HCT116 (cell line): ENCODE measurements around the gene PCYT1B. TPM values are rescaled to one million over a fixed set of nuclear protein-coding genes. Genes with fewer than 3 reads are reported as not detected.

Experiments
- ATAC-seq: fragments of 200-7000 bp; cut with Tn5 transposase; 2 replicates; pipeline ENCODE4 v1.9.1; 2020; ENCODE audit warnings: mild to moderate bottlenecking, moderate library complexity
- BruUV-seq: library from RNA; stranded (reverse); fragments of 400-500 nt; replicated peaks from 2 replicates; lab custom pipeline; 2021; lab: Mats Ljungman, UMichigan
- CTCF ChIA-PET: fragments of 300-600 bp; sonication (Branson Sonifier 250); formaldehyde crosslinking; loops from one replicate; lab custom pipeline; 2021; ENCODE audit warnings: antibody characterized with exemption; lab: Charles Lee
- POLR2A ChIA-PET: fragments of 300-600, 350-600 bp; sonication (Branson Sonifier 250); formaldehyde crosslinking; loops from one replicate; lab custom pipeline; 2021; ENCODE audit warnings: antibody characterized with exemption; lab: Charles Lee
- RAD21 ChIA-PET, 2 experiments: fragments of 300-600 bp; sonication (Branson Sonifier 250); formaldehyde crosslinking; loops; one replicate each; lab custom pipeline; 2023; ENCODE audit warnings: low total read pairs in 2 of 2; ENCODE audit not compliant: uncharacterized antibody in 2 of 2, unreplicated experiment in 2 of 2, low non-redundant PET in 1 of 2; lab: Charles Lee
- DNase-seq: peaks from one replicate; pipeline ENCODE4 v3.0.0-alpha.2; 2010; ENCODE audit warnings: low read depth, low spot score
- H2AFZ ChIP-seq: fragments of 200-600 bp; shearing (Covaris generic), sonication (generic); 2 replicates; pipeline ENCODE4 v1.6.1; 2017; ENCODE audit warnings: low read depth, mixed run types, mixed read lengths, antibody characterized with exemption, low read length; ENCODE audit not compliant: poor library complexity, severe bottlenecking
- H3K27ac ChIP-seq: 2 replicates; pipeline ENCODE4 v1.5.1; 2012; ENCODE audit warnings: low read depth, low read length
- H3K27me3 ChIP-seq: fragments of 200-600 bp; sonication (generic); 2 replicates; pipeline ENCODE4 v1.6.1; 2016; ENCODE audit warnings: mixed run types, low read length, mixed read lengths; ENCODE audit not compliant: insufficient read depth
- H3K36me3 ChIP-seq, 2 experiments: fragments of 200-500 bp in 1 of 2; fragments of 200-600 bp in 1 of 2; sonication (Bioruptor generic) in 1 of 2; sonication (generic) in 1 of 2; 2 replicates each; pipeline versions ENCODE4 v1.5.1 to v1.6.1; 2014 to 2016; ENCODE audit warnings: low read length in 2 of 2, inconsistent platforms in 1 of 2, mixed read lengths in 1 of 2, mixed run types in 1 of 2; ENCODE audit not compliant: insufficient read depth in 2 of 2, control insufficient read depth in 1 of 2
- H3K4me1 ChIP-seq, 2 experiments: fragments of 200-600 bp in 1 of 2; sonication (generic) in 1 of 2; 2 replicates each; pipeline versions ENCODE4 v1.5.1 to v1.6.1; 2012 to 2017; ENCODE audit warnings: low read length in 2 of 2, inconsistent platforms in 1 of 2, mild to moderate bottlenecking in 1 of 2, mixed read lengths in 1 of 2, mixed run types in 1 of 2, moderate library complexity in 1 of 2; ENCODE audit not compliant: insufficient read depth in 2 of 2, control insufficient read depth in 1 of 2
- H3K4me2 ChIP-seq: fragments of 200-600 bp; sonication (generic); 2 replicates; pipeline ENCODE4 v1.6.1; 2017; ENCODE audit warnings: mixed run types, low read length, mixed read lengths
- H3K4me3 ChIP-seq, 2 experiments: fragments of 200-600 bp in 1 of 2; sonication (generic) in 1 of 2; replicated peaks in 1 of 2; 2 replicates each; pipeline ENCODE4 v1.5.1; 2011 to 2016; ENCODE audit warnings: low read length in 2 of 2, control low read depth in 1 of 2, low read depth in 1 of 2, mild to moderate bottlenecking in 1 of 2, mixed read lengths in 1 of 2, mixed run types in 1 of 2
- H3K79me2 ChIP-seq: fragments of 200-600 bp; sonication (generic); 2 replicates; pipeline ENCODE4 v1.6.1; 2017; ENCODE audit warnings: mild to moderate bottlenecking, mixed run types, low read length, moderate library complexity, mixed read lengths; ENCODE audit not compliant: insufficient read depth
- H3K9ac ChIP-seq: fragments of 200-600 bp; sonication (generic); 2 replicates; pipeline ENCODE4 v1.6.1; 2016; ENCODE audit warnings: low read length, mixed read lengths
- H3K9me2 ChIP-seq: fragments of 200-600 bp; sonication (generic), shearing (Covaris generic); 2 replicates; pipeline ENCODE4 v1.6.1; 2017; ENCODE audit warnings: mixed run types, mild to moderate bottlenecking, moderate library complexity; ENCODE audit not compliant: insufficient read depth
- H3K9me3 ChIP-seq, 2 experiments: fragments of 200-500 bp in 1 of 2; fragments of 200-600 bp in 1 of 2; sonication (Bioruptor generic) in 1 of 2; sonication (generic) in 1 of 2; 2 replicates each; pipeline ENCODE4 v1.6.1; 2014 to 2017; ENCODE audit warnings: low read length in 2 of 2, mixed read lengths in 2 of 2, inconsistent platforms in 1 of 2, low read depth in 1 of 2, mild to moderate bottlenecking in 1 of 2, mixed run types in 1 of 2, moderate library complexity in 1 of 2; ENCODE audit not compliant: control insufficient read depth in 1 of 2, insufficient read depth in 1 of 2
- H4K20me1 ChIP-seq: fragments of 200-600 bp; sonication (generic), shearing (Covaris generic); 2 replicates; pipeline ENCODE4 v1.6.1; 2017; ENCODE audit warnings: mixed run types, mild to moderate bottlenecking, moderate library complexity; ENCODE audit not compliant: insufficient read depth
- CEBPB ChIP-seq: IDR thresholded peaks from 2 replicates; pipeline ENCODE4 v1.6.1; 2012; ENCODE audit warnings: low read depth
- ELF1 ChIP-seq: IDR thresholded peaks from 2 replicates; pipeline ENCODE4 v1.6.1; 2012; ENCODE audit warnings: low read depth, borderline replicate concordance
- EZH2 ChIP-seq: fragments of 200-600 bp; sonication (generic); IDR thresholded peaks from 2 replicates; pipeline ENCODE4 v1.6.1; 2017; ENCODE audit warnings: antibody characterized with exemption, mixed run types
- MAX ChIP-seq: IDR thresholded peaks from 2 replicates; pipeline ENCODE4 v1.6.1; 2012
- POLR2AphosphoS5 ChIP-seq: IDR thresholded peaks from 2 replicates; pipeline ENCODE4 v1.6.1; 2011; ENCODE audit warnings: mild to moderate bottlenecking, low read depth, low read length, moderate library complexity
- RAD21 ChIP-seq: IDR thresholded peaks from 2 replicates; pipeline ENCODE4 v1.6.1; 2012; ENCODE audit warnings: low read depth, mild to moderate bottlenecking
- SIN3A ChIP-seq: IDR thresholded peaks from 2 replicates; pipeline ENCODE4 v1.6.1; 2012; ENCODE audit warnings: low read depth
- SP1 ChIP-seq: IDR thresholded peaks from 2 replicates; pipeline ENCODE4 v1.6.1; 2012; ENCODE audit warnings: low read depth
- YY1 ChIP-seq: IDR thresholded peaks from 2 replicates; pipeline ENCODE4 v1.6.1; 2011; ENCODE audit warnings: low read length, low read depth, moderate library complexity, mild to moderate bottlenecking; ENCODE audit not compliant: insufficient replicate concordance; ENCODE audit errors: extremely low read depth
- ZNF274 ChIP-seq: fragments of 200-500 bp; sonication (Bioruptor generic); IDR thresholded peaks from 2 replicates; pipeline ENCODE4 v1.6.1; 2014; ENCODE audit warnings: mild to moderate bottlenecking, low read depth, low read length, inconsistent platforms
- intact Hi-C: fragments of 100-400 bp; cut with micrococcal nuclease; formaldehyde crosslinking; loops from 2 replicates; pipeline ENCODE4 v1.10.0; 2022
- total RNA-seq: library from RNA; stranded (reverse); gene quantifications from one replicate; pipeline ENCODE4 v1.2.1, GENCODE V29; 2021; ENCODE audit not compliant: unreplicated experiment
- TF ChIP-seq, protein P1 (sequence below): IDR thresholded peaks from 2 replicates; pipeline ENCODE4 v1.6.1; 2012

PCYT1B gene
- total RNA-seq, 1 experiment from 2014 or later, result not detected

DNA sequence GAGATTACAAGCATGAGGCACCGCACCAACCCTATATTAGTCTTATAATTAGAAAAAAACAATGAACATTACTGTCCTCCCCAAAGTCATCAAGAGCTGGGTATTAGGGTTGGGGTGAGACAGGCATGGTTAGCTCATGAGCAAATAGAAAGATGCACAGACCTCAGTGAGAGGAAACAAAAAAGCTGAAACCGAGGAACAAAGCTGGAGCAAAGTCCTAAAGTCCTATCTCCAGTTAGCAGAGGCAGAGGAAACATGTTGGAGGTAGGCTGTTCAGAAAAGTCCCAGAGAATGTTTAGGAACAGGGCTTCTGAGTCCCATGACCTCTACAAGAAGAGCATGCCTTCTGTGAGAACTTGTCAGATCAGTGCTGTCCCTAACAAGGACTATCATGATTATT is 4.6 kb upstream of the PCYT1B start (continued):
- no peak for TF ChIP-seq CEBPB

- ATAC-seq (no peak), DNase-seq (no peak)
- H3K4me2 ChIP-seq, result no peak overlapping the region
- RAD21 ChIA-PET, result no interaction called here
- H3K36me3 ChIP-seq, result no peaks in the 10 kb centered on the region
- POLR2A ChIA-PET, result no interaction called here
- CTCF ChIA-PET, result no interaction called here
- no peak for TF ChIP-seq EZH2
- no peak for TF ChIP-seq RAD21
- TF ChIP-seq ELF1, result no peak
- no peak for TF ChIP-seq ZNF274
- no peak for TF ChIP-seq YY1
- no peak for TF ChIP-seq SIN3A
- TF ChIP-seq SP1, result no peak
- TF ChIP-seq, protein P1, sequence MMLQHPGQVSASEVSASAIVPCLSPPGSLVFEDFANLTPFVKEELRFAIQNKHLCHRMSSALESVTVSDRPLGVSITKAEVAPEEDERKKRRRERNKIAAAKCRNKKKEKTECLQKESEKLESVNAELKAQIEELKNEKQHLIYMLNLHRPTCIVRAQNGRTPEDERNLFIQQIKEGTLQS, result no peak
- no peak for TF ChIP-seq MAX
- no peak for TF ChIP-seq POLR2AphosphoS5
- intact Hi-C loops, result no loop called here
- H3K79me2 ChIP-seq, result no peaks in the 10 kb centered on the region
- no peak overlapping the region for H2AFZ ChIP-seq
- no peaks in the 10 kb centered on the region for H3K9me2 ChIP-seq
- H3K9ac ChIP-seq, result no peak overlapping the region
- H3K27ac ChIP-seq, result no peak overlapping the region
- H3K27me3 ChIP-seq, result no peaks in the 10 kb centered on the region
- no peaks in the 10 kb centered on the region for H4K20me1 ChIP-seq
- no peak overlapping the region for H3K4me3 ChIP-seq
- no peaks in the 10 kb centered on the region for H3K4me1 ChIP-seq
- H3K9me3 ChIP-seq, result no peaks in the 10 kb centered on the region
- BruUV-seq, result no TSS peak
These were observed 1.3 kb upstream of the PCYT1B start for GRCh38 chrX:24648495-24648894.
